H1 (cell line): ENCODE measurements around the gene PF4V1. TPM values are rescaled to one million over a fixed set of nuclear protein-coding genes. Genes with fewer than 3 reads are reported as not detected.

Source experiments
- CTCF ChIA-PET: fragments of 300-600 bp; sonication (Branson Sonifier 250); formaldehyde crosslinking; loops from one replicate; lab custom pipeline; 2021; ENCODE audit not compliant: partially characterized antibody; lab: Charles Lee
- POLR2A ChIA-PET: fragments of 300-600 bp; sonication (Branson Sonifier 250); formaldehyde crosslinking; loops from one replicate; lab custom pipeline; 2021; ENCODE audit warnings: inconsistent platforms; ENCODE audit not compliant: partially characterized antibody; lab: Charles Lee
- DNase-seq, 2 experiments: peaks; one replicate each; pipeline versions ENCODE4 v3.0.0 to v3.0.0-alpha.2; 2010 to 2022; ENCODE audit warnings: low spot score in 2 of 2, low read depth in 1 of 2, mixed read lengths in 1 of 2
- FAIRE-seq: peaks from 2 replicates; lab custom pipeline; 2011; peaks lifted over from hg19 to GRCh38; lab: Jason Lieb, UNC
- H2AFZ ChIP-seq: 2 replicates; pipeline ENCODE4 v1.8.1; 2012; ENCODE audit warnings: low read length, inconsistent platforms
- H2AK5ac ChIP-seq: 2 replicates; pipeline ENCODE4 v1.6.1; 2013; ENCODE audit warnings: low read depth, low read length
- H2BK120ac ChIP-seq: replicated peaks from 2 replicates; pipeline ENCODE3; 2013; ENCODE audit warnings: low read depth, low read length, inconsistent platforms
- H2BK12ac ChIP-seq: 2 replicates; pipeline ENCODE4 v1.6.1; 2013; ENCODE audit warnings: low read depth, low read length
- H2BK15ac ChIP-seq: 2 replicates; pipeline ENCODE4 v1.6.1; 2013; ENCODE audit warnings: low read length
- H2BK20ac ChIP-seq: 2 replicates; pipeline ENCODE4 v1.6.1; 2013; ENCODE audit warnings: low read length
- H2BK5ac ChIP-seq: 2 replicates; pipeline ENCODE4 v1.6.1; 2013; ENCODE audit warnings: low read depth, low read length
- H3K14ac ChIP-seq: 2 replicates; pipeline ENCODE4 v1.6.1; 2013; ENCODE audit warnings: inconsistent platforms; ENCODE audit not compliant: insufficient read length
- H3K18ac ChIP-seq: 2 replicates; pipeline ENCODE4 v1.6.1; 2013; ENCODE audit warnings: low read length; ENCODE audit errors: extremely low read depth
- H3K23ac ChIP-seq: 2 replicates; pipeline ENCODE4 v1.6.1; 2013; ENCODE audit warnings: inconsistent platforms; ENCODE audit not compliant: insufficient read length
- H3K23me2 ChIP-seq: 2 replicates; pipeline ENCODE4 v1.6.1; 2013; ENCODE audit warnings: low read depth, low read length
- H3K27ac ChIP-seq: 2 replicates; pipeline ENCODE4 v1.6.1; 2011; ENCODE audit warnings: low read depth, low read length, inconsistent platforms
- H3K27me3 ChIP-seq, 4 experiments: replicated peaks in 1 of 4; 1 replicate in 1 of 4; 2 replicates in 3 of 4; pipeline versions ENCODE4 v1.6.1 to v1.8.1; 2011 to 2013; ENCODE audit warnings: low read length in 3 of 4, mild to moderate bottlenecking in 3 of 4, inconsistent platforms in 2 of 4, mixed read lengths in 2 of 4, moderate library complexity in 1 of 4; ENCODE audit not compliant: control insufficient read depth in 3 of 4, insufficient read depth in 3 of 4; ENCODE audit errors: extremely low read depth in 1 of 4
- H3K36me3 ChIP-seq, 4 experiments: 2 replicates each; pipeline versions ENCODE4 v1.6.1 to v1.8.1; 2011 to 2013; ENCODE audit warnings: mild to moderate bottlenecking in 4 of 4, low read length in 3 of 4, moderate library complexity in 2 of 4, control low read depth in 1 of 4, inconsistent platforms in 1 of 4; ENCODE audit not compliant: insufficient read depth in 4 of 4, control insufficient read depth in 2 of 4
- H3K4ac ChIP-seq: replicated peaks from 2 replicates; pipeline ENCODE3; 2013; ENCODE audit warnings: low read length, low read depth, mixed read lengths, inconsistent platforms; ENCODE audit not compliant: insufficient read length
- H3K4me1 ChIP-seq, 4 experiments: replicated peaks in 1 of 4; 1 replicate in 1 of 4; 2 replicates in 3 of 4; pipeline versions ENCODE4 v1.6.1 to v1.8.1; 2011 to 2013; ENCODE audit warnings: low read length in 3 of 4, inconsistent platforms in 2 of 4, mixed read lengths in 1 of 4; ENCODE audit not compliant: insufficient read depth in 4 of 4, control insufficient read depth in 3 of 4
- H3K4me2 ChIP-seq, 2 experiments: 2 replicates each; pipeline versions ENCODE4 v1.6.1 to v1.8.1; 2011 to 2013; ENCODE audit warnings: low read depth in 2 of 2, low read length in 2 of 2, control low read depth in 1 of 2, inconsistent platforms in 1 of 2, mild to moderate bottlenecking in 1 of 2; ENCODE audit not compliant: insufficient read depth in 1 of 2
- H3K4me3 ChIP-seq, 4 experiments: fragments of 200-600, 300-600 bp in 1 of 4; sonication (generic), shearing (Covaris generic), sonication (Bioruptor Twin) in 1 of 4; 2 replicates each; pipeline versions ENCODE4 v1.5.1 to v1.8.1; 2011 to 2016; ENCODE audit warnings: low read length in 4 of 4, low read depth in 3 of 4, control low read depth in 2 of 4, inconsistent platforms in 2 of 4, mild to moderate bottlenecking in 2 of 4, mixed read lengths in 1 of 4, moderate library complexity in 1 of 4; ENCODE audit not compliant: insufficient read depth in 2 of 4; ENCODE audit errors: extremely low read depth in 1 of 4
- H3K56ac ChIP-seq: replicated peaks from 2 replicates; pipeline ENCODE3; 2013; ENCODE audit warnings: low read depth, mild to moderate bottlenecking, mixed read lengths, low read length, inconsistent platforms; ENCODE audit not compliant: insufficient read length
- H3K79me1 ChIP-seq: 2 replicates; pipeline ENCODE4 v1.6.1; 2013; ENCODE audit warnings: low read depth, low read length, control low read depth
- H3K79me2 ChIP-seq, 2 experiments: 2 replicates each; pipeline versions ENCODE4 v1.6.1 to v1.8.1; 2012 to 2013; ENCODE audit warnings: low read length in 2 of 2, mild to moderate bottlenecking in 2 of 2, inconsistent platforms in 1 of 2; ENCODE audit not compliant: insufficient read depth in 2 of 2, control insufficient read depth in 1 of 2
- H3K9ac ChIP-seq, 4 experiments: replicated peaks in 1 of 4; 1 replicate in 1 of 4; 2 replicates in 3 of 4; pipeline versions ENCODE4 v1.6.1 to v1.8.1; 2011 to 2013; ENCODE audit warnings: low read depth in 3 of 4, low read length in 3 of 4, control low read depth in 2 of 4, mild to moderate bottlenecking in 2 of 4, moderate library complexity in 2 of 4, inconsistent platforms in 1 of 4; ENCODE audit errors: extremely low read depth in 1 of 4
- H3K9me3 ChIP-seq, 2 experiments: 2 replicates each; pipeline versions ENCODE4 v1.6.1 to v1.8.1; 2012 to 2013; ENCODE audit warnings: mild to moderate bottlenecking in 2 of 2, moderate library complexity in 2 of 2, control low read depth in 1 of 2, inconsistent platforms in 1 of 2, low read depth in 1 of 2, low read length in 1 of 2, mixed read lengths in 1 of 2; ENCODE audit not compliant: insufficient read depth in 2 of 2
- H4K20me1 ChIP-seq, 2 experiments: replicated peaks in 1 of 2; 2 replicates each; pipeline versions ENCODE3 to v1.8.1; 2011 to 2013; ENCODE audit warnings: inconsistent platforms in 2 of 2, low read length in 2 of 2, mild to moderate bottlenecking in 1 of 2; ENCODE audit not compliant: insufficient read depth in 2 of 2, control insufficient read depth in 1 of 2
- H4K5ac ChIP-seq: 2 replicates; pipeline ENCODE4 v1.6.1; 2013; ENCODE audit warnings: low read length, low read depth, mixed read lengths, inconsistent platforms; ENCODE audit not compliant: insufficient read length
- H4K8ac ChIP-seq: 2 replicates; pipeline ENCODE4 v1.8.0; 2013; ENCODE audit warnings: mild to moderate bottlenecking, moderate library complexity, low read length, inconsistent platforms; ENCODE audit not compliant: insufficient read depth; ENCODE audit errors: extremely low read depth
- H4K91ac ChIP-seq: replicated peaks from 2 replicates; pipeline ENCODE3; 2013; ENCODE audit warnings: low read length, mixed read lengths, inconsistent platforms; ENCODE audit not compliant: insufficient read length
- CREB1 ChIP-seq: IDR thresholded peaks from 2 replicates; pipeline ENCODE4 v1.6.1; 2012; ENCODE audit warnings: inconsistent platforms
- EZH2 ChIP-seq: fragments of 200-600 bp; sonication (generic); IDR thresholded peaks from 2 replicates; pipeline ENCODE4 v1.7.1; 2012; ENCODE audit warnings: low read depth, mild to moderate bottlenecking, moderate library complexity, low read length, inconsistent platforms; ENCODE audit not compliant: severe bottlenecking
- GABPA ChIP-seq: IDR thresholded peaks from 2 replicates; pipeline ENCODE4 v1.6.1; 2011; ENCODE audit warnings: mild to moderate bottlenecking, low read length, moderate library complexity, borderline replicate concordance; ENCODE audit not compliant: insufficient read depth
- HDAC2 ChIP-seq, 2 experiments: fragments of 300-600 bp in 1 of 2; sonication (generic) in 1 of 2; IDR thresholded peaks; 2 replicates each; pipeline ENCODE4 v1.6.1; 2011 to 2012; ENCODE audit warnings: low read depth in 2 of 2, low read length in 2 of 2, mild to moderate bottlenecking in 2 of 2, moderate library complexity in 2 of 2, borderline replicate concordance in 1 of 2, inconsistent platforms in 1 of 2
- RFX5 ChIP-seq: IDR thresholded peaks from 2 replicates; pipeline ENCODE4 v1.6.1; 2011; ENCODE audit warnings: low read depth, low read length, improper control_type of control experiment, borderline replicate concordance
- SP2 ChIP-seq: IDR thresholded peaks from 2 replicates; pipeline ENCODE4 v1.6.1; 2012; ENCODE audit warnings: mild to moderate bottlenecking, low read length, inconsistent platforms
- SRF ChIP-seq: IDR thresholded peaks from 2 replicates; pipeline ENCODE4 v1.6.1; 2011; ENCODE audit warnings: mild to moderate bottlenecking, low read depth, low read length, moderate library complexity
- SUZ12 ChIP-seq: fragments of 200-600 bp; sonication (generic); IDR thresholded peaks from 2 replicates; pipeline ENCODE4 v1.6.1; 2012; ENCODE audit warnings: mild to moderate bottlenecking, inconsistent platforms, low read length, moderate library complexity, mixed read lengths
- polyA plus RNA-seq, 7 experiments: library from polyadenylated mRNA; depleted of rRNA in 3 of 7; stranded (reverse) in 5 of 7; unstranded in 2 of 7; fragments of >200 nt in 5 of 7; fragments of 200-250 nt in 2 of 7; gene quantifications; 1 replicate in 5 of 7; 2 replicates in 1 of 7; 4 replicates in 1 of 7; pipeline versions ENCODE4 v1.2.1 to v1.2.3, GENCODE V29; 2011 to 2013; ENCODE audit warnings: missing spikeins in 2 of 7, mixed read lengths in 2 of 7
- total RNA-seq: library from RNA; stranded (reverse); fragmentation: NEBNext Ultra II Directional; extraction: Animal tissue kit (Norgen Biotek cat#: 25700); gene quantifications from 2 replicates; pipeline ENCODE4 v1.2.1, GENCODE V29; 2021

PF4V1 gene
- total and polyA plus RNA-seq, 2 of the 8 experiments (the other 6 are each of a cell fraction or from before 2014, with no cell fraction given): not detected

- POLR2A ChIA-PET: no interaction called here
- Histone ChIP-seq H3K56ac (no peak overlapping the region), H3K4me1 (no peaks in the 10 kb centered on the region), H2AFZ (no peak overlapping the region), H4K8ac (no peak overlapping the region), H3K18ac (no peak overlapping the region), H3K9me3 (no peaks in the 10 kb centered on the region), H3K23me2 (no peaks in the 10 kb centered on the region), H3K79me1 (no peaks in the 10 kb centered on the region), H3K27me3 (no peaks in the 10 kb centered on the region), H4K5ac (no peak overlapping the region), H3K36me3 (no peaks in the 10 kb centered on the region), H4K20me1 (no peaks in the 10 kb centered on the region), H3K4ac (no peak overlapping the region), H3K27ac (no peak overlapping the region), H3K4me3 (no peak overlapping the region), H2AK5ac (no peak overlapping the region), H2BK12ac (no peak overlapping the region), H4K91ac (no peak overlapping the region), H3K9ac (no peak overlapping the region), H2BK15ac (no peak overlapping the region), H2BK120ac (no peak overlapping the region), H3K79me2 (no peaks in the 10 kb centered on the region), H2BK5ac (no peak overlapping the region), H2BK20ac (no peak overlapping the region), H3K23ac (no peak overlapping the region), H3K14ac (no peak overlapping the region), H3K4me2 (no peak overlapping the region)
- DNase-seq (no peak), FAIRE-seq (no peak)
- CTCF ChIA-PET: interaction anchor here (1.0 to 1.8 kb wide), 6 partner anchors 9 to 292 kb away, joined by 3 to 6 read pairs (median 4); partner anchors contain the start of gene PF4V1
- TF ChIP-seq HDAC2 (IDR thresholded peaks at IDR 0.05; ENCODE audit: borderline replicate concordance in 1 of 2, low read depth in 2 of 2, low read length in 2 of 2) (no peak), SUZ12 (no peak), SRF (no peak), RFX5 (no peak), GABPA (no peak), EZH2 (no peak), SP2 (no peak), CREB1 (no peak)
Measured at GRCh38 chr4:73843369-73843768, 9.7 kb upstream of the PF4V1 start.
